HG02759 (cell line): ENCODE results near the gene SLC19A2.
A peak's percentile ranks its signal among the peaks of the same experiment; 100 is the strongest.

Experiments used
- ATAC-seq: cut with Tn5 transposase; IDR thresholded peaks from one replicate; pipeline ENCODE4 v1.9.1; 2021; ENCODE audit warnings: mild to moderate bottlenecking, moderate library complexity; ENCODE audit not compliant: unreplicated experiment

Gene SLC19A2

GRCh38 chr1:169478094-169478672 is 7.6 kb downstream of the SLC19A2 start:
- no peak for ATAC-seq

GRCh38 chr1:169475806-169476387 is 9.8 kb downstream of the SLC19A2 start:
- ATAC-seq = no peak

GRCh38 chr1:169474302-169474995 is 11.3 kb downstream of the SLC19A2 start:
- no peak for ATAC-seq

GRCh38 chr1:169473347-169473746 is 12.4 kb downstream of the SLC19A2 start:
- no peak for ATAC-seq

DNA sequence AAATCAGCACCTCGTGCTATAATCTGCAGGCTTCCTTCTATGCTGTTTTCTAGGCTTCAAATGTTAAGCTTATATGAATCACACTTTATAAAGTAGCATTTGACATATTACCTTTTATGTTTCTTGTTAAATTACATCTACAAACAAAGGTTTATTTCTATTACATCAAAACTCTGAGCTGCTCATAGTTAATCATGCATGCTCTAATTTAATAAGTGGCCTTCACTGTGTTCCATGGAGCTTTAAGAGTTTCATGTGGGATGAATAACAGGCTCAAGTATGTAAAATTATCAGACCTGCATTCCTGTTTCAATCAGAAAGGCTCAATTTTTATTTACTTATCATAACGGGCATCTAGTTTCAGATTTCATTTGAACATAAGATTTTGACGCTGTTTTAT is 13.0 kb downstream of the SLC19A2 start:
- no peak for ATAC-seq

DNA sequence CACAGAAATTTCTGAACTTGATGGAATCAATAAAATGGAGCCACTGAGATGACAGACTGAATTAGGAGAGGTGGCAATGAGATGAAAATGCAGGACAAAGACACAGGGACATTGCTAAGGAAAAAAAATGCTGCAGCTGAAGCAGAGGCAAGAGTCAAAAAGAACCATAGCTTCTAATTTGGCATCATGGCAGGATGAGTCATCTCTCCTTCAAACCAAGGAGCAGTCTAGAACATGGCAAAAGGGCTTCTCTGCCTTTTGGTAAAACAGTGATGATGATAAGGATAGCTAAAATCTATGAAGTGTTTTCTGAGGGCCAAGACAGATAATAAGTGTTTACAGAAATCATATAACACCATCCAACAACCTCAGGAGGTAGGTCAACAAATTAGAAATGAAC is 16.8 kb downstream of the SLC19A2 start:
- ATAC-seq = no peak

DNA sequence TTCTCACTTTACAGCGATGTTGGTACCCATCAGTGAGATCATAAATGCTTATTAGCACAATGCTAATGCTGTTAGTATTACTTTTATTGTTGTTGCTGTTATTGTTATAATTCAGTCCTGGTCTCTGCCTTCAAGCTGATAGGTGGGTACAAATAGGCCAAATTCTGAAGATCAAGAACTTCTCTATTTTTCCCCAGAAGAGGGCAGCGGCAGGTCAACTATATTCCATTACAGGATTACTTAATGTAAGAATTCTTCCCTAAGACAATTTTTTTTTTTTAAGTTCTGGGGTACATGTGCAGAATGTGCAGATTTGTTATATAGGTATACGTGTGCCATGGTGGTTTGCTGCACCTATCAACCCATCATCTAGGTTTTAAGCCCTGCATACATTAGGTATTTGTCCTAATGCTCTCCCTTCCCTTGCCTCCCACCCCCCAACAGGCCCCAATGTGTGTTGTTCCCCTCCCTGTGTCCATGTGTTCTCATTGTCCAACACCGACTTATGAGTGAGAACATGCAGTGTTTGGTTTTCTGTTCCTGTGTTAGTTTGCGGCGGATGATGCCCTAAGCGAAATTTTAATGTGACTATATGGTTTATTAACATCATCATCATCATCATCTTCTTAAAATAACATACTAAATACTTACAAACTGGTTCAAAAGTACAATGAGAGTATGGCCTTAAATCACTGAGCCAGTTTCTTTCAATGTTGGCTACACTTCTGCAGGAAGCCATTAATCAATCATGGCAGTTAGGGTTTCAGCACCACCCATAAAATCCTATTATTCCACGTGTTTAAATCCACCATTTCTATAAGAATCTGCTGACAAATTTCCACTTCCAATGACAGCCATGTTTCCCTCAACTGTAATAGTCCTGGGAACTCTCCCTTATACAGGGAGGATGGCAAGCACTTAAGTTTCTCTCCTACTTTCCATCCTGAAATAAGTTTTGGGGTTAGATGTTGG is 19.2 kb downstream of the SLC19A2 start:
- no peak for ATAC-seq

GRCh38 chr1:169465281-169465680 is 20.5 kb downstream of the SLC19A2 start:
- no peak for ATAC-seq

GRCh38 chr1:169462385-169462784 is 23.4 kb downstream of the SLC19A2 start:
- no peak for ATAC-seq

- no peak for ATAC-seq
These were observed 24.2 kb downstream of the SLC19A2 start for GRCh38 chr1:169461390-169462000.

GRCh38 chr1:169460191-169460833 is 25.4 kb downstream of the SLC19A2 start:
- no peak for ATAC-seq

GRCh38 chr1:169457443-169457842 is 28.3 kb downstream of the SLC19A2 start:
- ATAC-seq = no peak

DNA sequence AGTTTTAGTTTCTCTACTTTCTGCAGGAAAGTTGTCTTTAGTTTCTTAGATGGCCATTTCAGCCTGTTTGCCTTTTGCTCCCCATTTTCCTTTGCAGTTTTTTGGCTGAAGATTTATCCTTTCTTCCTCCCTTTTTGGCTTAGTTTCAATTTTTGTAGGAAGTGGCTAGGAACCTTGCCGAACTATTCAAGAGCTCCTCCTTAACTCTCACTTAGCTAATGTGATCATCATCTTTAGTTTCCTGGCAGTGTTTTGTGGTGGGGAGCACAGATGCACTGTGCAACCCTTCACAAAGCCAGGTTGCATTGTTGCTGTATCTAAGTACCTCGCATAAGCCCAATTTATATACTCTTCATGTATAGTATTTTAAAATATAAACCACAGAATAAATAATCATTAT is 29.7 kb downstream of the SLC19A2 start:
- ATAC-seq = no peak

GRCh38 chr1:169452921-169453320 is 32.8 kb downstream of the SLC19A2 start:
- ATAC-seq = no peak

DNA sequence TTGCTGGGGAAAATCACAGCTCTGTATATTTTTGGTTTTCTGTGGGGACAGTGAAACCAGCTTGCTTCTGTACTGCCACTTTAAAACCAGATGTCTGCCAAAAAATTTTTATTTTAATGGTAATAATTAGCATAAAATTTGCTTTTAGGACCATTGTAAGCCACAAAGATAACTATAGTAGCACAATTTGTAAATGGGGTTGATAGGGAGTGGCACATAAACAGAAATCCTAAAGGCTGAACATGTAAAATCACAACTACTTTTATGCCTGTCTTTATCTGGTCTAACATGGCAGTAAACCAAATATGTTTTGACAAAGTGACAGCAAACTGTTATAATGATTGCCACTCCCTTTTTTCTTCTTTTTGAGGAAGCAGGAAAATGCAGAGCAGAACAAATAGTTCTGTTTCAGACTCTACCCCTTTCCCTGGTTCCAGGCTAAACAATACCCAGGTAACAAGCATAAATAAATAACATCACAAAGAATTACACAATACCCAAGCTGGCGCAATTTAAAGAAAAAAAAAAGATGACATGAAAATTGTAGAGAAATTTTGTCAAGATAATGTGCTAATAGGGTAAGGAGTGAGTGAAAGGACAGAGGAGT is 34.4 kb downstream of the SLC19A2 start:
- no peak for ATAC-seq

DNA sequence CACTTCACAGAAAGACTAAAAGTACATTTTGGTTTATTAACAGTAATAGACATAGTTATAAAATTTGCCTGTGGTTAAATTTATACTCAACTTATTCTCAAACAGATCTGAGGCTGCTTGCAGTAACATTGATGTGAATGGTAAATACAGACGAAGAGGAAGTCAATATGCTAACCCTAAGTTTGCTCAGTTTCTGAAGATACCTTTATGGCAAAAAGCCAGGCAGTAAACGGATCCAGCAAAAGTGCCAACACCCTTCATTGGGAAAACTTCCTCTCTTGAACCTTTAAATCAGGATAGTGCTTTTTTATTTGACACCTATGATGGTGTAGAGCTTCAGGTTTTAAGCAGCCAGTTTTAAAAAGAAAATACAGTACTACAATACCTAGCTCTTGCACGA is 41.8 kb downstream of the SLC19A2 start:
- ATAC-seq = no peak

DNA sequence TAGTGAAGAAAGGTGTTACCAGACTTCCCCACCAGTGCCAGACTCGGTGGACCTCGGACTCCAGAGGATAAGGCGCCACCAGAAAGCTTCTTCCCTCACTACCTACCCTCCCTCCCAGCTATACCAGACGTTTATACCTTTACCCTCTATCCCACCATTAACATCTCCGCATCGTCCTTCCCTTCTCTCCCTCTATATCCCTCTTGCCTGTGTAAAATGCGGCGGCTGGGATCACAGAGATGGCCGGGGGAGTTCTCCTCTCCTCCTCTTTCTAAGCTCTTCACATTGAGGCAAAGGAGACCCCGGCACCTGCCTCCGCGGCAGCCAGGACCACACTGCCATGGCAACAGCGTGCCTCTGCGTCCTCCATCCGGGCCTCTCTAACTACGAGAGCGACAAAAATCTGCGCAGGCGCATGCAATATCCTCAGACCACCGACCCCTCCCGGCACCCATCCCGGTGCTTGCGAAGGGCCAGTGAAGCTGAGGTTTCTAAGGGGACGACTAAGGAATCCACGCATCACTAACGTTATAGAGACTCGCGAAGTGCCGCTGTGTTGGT is 58.6 kb downstream of the SLC19A2 start, which contains the start of gene CCDC181:
Gene CCDC181, minus strand, starts transcription at position 394 of the 561 bp plus-strand sequence. CDS start 2,547 bp downstream, outside the sequence.
- ATAC-seq = peak; percentile 100

DNA sequence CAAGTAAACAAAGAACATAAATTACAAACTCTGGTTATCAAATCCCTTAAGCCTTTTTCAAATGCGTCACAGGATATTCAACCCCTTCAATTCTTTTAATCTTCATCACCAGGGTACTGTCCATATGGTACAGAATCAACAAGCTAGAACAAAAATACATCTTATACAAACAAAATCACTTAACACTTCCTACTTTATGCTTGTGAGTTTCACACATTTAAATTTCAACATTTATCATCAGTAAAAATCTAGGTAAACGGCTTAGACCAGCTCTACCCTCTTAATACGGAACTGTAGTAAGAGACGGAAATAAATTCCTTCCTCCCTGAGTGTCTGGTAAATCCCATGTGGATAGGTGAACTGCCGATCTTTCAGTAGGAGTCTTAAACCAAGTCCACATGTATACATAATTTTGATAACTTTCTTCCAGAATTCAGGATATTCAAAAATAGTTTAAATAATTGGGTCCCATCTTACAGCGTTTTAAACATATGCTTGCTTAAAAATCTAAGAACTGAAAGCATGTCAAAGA is 59.5 kb downstream of the SLC19A2 start:
- no peak for ATAC-seq

DNA sequence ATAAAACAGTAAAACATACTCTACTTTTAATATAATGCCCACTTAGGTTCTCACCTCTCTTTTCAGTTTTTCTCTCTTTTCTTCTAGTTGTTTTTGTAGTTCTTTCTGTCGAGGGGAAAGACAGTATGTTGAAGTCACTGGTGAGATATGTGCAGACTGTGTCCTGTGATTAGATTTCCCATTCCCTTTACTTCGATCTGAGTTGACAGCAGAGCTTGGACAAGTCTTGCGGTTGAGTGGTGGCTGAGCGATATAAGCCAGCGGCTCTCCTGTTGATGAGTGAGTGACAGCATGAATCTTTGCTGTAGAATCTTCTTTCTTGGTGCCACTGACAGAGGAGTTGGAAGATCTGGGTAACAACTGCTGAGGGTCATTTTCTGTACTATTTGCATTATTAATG is 64.4 kb downstream of the SLC19A2 start:
- no peak for ATAC-seq
